Osteocyte (in vitro differentiated cells): Measurements from ENCODE around the gene PPP2R1B. TPM values are rescaled to one million over a fixed set of nuclear protein-coding genes. Genes with fewer than 3 reads are reported as not detected.
"Not testable (repeated sequence)": the region's sequence is repeated elsewhere in the genome, so short reads cannot be mapped to it uniquely, and the experiment has no call there.

ENCODE experiments used
- DNase-seq: peaks from one replicate; pipeline ENCODE4 v3.0.0; 2021; ENCODE audit warnings: mixed read lengths; ENCODE audit not compliant: unreplicated experiment; ENCODE audit errors: extremely low spot score
- H3K27ac Mint-ChIP-seq: one replicate; pipeline ENCODE4 v1.8.0; 2021; ENCODE audit warnings: mild to moderate bottlenecking, mixed read lengths; ENCODE audit not compliant: unreplicated experiment
- H3K27me3 Mint-ChIP-seq: one replicate; pipeline ENCODE4 v1.8.0; 2021; ENCODE audit warnings: mixed read lengths; ENCODE audit not compliant: unreplicated experiment
- H3K36me3 Mint-ChIP-seq: one replicate; pipeline ENCODE4 v1.8.0; 2021; ENCODE audit warnings: mixed read lengths; ENCODE audit not compliant: unreplicated experiment
- H3K4me1 Mint-ChIP-seq: one replicate; pipeline ENCODE4 v1.8.0; 2021; ENCODE audit warnings: mixed read lengths; ENCODE audit not compliant: unreplicated experiment
- H3K4me3 Mint-ChIP-seq: one replicate; pipeline ENCODE4 v1.8.0; 2021; ENCODE audit warnings: mild to moderate bottlenecking, moderate library complexity, mixed read lengths; ENCODE audit not compliant: unreplicated experiment
- H3K9me3 Mint-ChIP-seq: one replicate; pipeline ENCODE4 v1.8.0; 2021; ENCODE audit warnings: mixed read lengths; ENCODE audit not compliant: unreplicated experiment
- CTCF ChIP-seq: fragments of 200-600 bp; sonication (generic); IDR thresholded peaks from 2 replicates; pipeline ENCODE4 v1.5.0; 2021; ENCODE audit warnings: antibody characterized with exemption, mild to moderate bottlenecking, moderate library complexity
- total RNA-seq: library from RNA; stranded (reverse); gene quantifications from 2 replicates; pipeline ENCODE4 v1.2.1, GENCODE V29; 2021

PPP2R1B gene
- total RNA-seq, 1 donor from 2014 or later = 26.0 TPM

DNA sequence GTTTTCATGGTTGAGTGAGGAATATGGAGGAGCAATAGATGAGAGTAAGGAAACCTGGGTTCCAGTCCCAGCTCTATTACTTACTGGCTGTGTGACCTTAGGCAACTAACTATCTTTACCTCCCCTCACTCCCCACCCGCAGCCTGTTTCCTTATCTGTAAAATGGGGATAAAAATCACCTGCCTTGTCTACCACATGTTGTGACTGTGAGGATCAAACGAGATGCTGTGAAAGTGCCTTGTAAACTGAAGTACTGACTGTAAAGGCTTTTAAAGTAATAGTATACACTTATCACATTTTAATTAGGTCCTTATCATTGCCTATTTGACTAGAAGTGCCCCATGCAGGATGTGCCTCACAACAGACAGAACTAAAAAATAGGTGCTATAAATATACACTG is 18.9 kb upstream of the PPP2R1B start:
- Mint-ChIP-seq H3K27ac (no peak overlapping the region), H3K27me3 (no peaks in the 10 kb centered on the region), H3K4me3 (no peak overlapping the region), H3K36me3 (peaks cover 14% of the 10 kb centered on the region), H3K9me3 (no peaks in the 10 kb centered on the region), H3K4me1 (peaks cover 1% of the 10 kb centered on the region)
- no peak for DNase-seq
- TF ChIP-seq CTCF = no peak

GRCh38 chr11:111784311-111784710 is 18.1 kb upstream of the PPP2R1B start:
- not testable (repeated sequence) for H3K9me3 Mint-ChIP-seq, H3K4me1 Mint-ChIP-seq, H3K27ac Mint-ChIP-seq, H3K27me3 Mint-ChIP-seq, DNase-seq, H3K4me3 Mint-ChIP-seq
- H3K36me3 Mint-ChIP-seq = peaks cover 14% of the 10 kb centered on the region

DNA sequence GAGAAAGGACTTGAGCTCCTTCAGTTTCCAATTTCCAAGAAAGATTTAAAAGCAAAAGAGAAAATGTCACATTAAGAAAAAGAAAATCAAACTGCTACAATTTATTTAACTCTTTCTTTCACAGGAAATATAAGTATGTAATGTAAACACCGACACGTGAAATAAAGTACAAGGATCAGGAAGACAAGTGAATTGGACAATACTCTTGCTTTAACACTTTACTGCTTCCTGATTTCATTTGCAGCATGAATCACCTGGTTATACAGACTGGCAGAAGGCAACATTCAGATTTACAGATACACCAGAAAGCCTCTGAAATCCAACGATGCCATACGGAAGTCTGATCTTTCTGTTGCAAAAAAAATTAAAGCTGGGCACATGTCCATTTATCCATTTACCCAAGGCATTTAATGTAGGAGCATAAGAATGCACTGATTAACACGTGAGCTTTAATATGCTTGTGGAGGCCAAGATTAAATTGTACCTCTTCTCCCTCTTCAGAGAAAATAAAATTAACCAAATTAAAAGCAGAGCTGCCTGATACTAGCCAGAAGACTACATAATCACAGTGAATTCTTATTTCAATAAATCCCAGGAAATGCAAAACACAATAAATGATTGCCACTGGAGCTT is 16.0 kb upstream of the PPP2R1B start:
- Mint-ChIP-seq H3K9me3 (no peaks in the 10 kb centered on the region), H3K27me3 (no peaks in the 10 kb centered on the region), H3K36me3 (peaks cover 14% of the 10 kb centered on the region), H3K4me3 (no peak overlapping the region), H3K4me1 (peaks cover 3% of the 10 kb centered on the region), H3K27ac (no peak overlapping the region)
- no peak for TF ChIP-seq CTCF
- DNase-seq = no peak

- no peaks in the 10 kb centered on the region for H3K36me3 Mint-ChIP-seq
- H3K4me3 Mint-ChIP-seq = no peak overlapping the region
- no peak overlapping the region for H3K27ac Mint-ChIP-seq
- H3K4me1 Mint-ChIP-seq = peaks cover 21% of the 10 kb centered on the region
- no peaks in the 10 kb centered on the region for H3K9me3 Mint-ChIP-seq
- DNase-seq = no peak
- no peak for TF ChIP-seq CTCF
- no peaks in the 10 kb centered on the region for H3K27me3 Mint-ChIP-seq
These were observed 12.9 kb upstream of the PPP2R1B start for GRCh38 chr11:111779118-111779517.

DNA sequence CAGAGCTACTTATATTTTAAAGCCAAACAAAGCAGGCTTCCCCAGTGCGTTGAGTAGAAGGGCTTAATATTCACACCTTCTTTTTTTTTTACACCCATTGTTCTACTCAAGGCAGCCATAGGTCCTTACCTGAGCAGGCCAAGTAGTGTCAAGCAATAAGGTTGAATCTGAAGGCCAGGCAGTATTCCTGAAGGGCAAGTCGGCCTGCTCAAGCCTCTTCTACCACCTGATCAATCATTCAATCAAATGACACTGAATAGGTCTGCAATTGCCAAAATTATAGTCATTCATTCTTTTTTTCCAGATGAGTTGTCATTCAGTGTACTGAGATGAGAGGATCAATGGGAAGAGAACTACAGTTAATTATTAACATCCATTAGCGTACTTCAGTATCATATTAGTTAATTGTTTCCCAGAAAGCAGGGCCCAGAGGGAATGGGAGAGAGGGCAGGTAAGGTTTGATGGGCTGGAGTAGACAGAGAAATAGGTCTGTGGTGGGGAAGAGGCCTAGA is 11.9 kb upstream of the PPP2R1B start:
- H3K36me3 Mint-ChIP-seq = no peaks in the 10 kb centered on the region
- no peak overlapping the region for H3K27ac Mint-ChIP-seq
- TF ChIP-seq CTCF = no peak
- DNase-seq = no peak
- no peaks in the 10 kb centered on the region for H3K9me3 Mint-ChIP-seq
- no peaks in the 10 kb centered on the region for H3K27me3 Mint-ChIP-seq
- H3K4me1 Mint-ChIP-seq = peaks cover 21% of the 10 kb centered on the region
- H3K4me3 Mint-ChIP-seq = no peak overlapping the region
